ENCODE measurements around the gene PLTP. TPM values are rescaled to one million over a fixed set of nuclear protein-coding genes. Genes with fewer than 3 reads are reported as not detected.

Gene PLTP
- polyA plus RNA-seq, 1 experiment = 105 TPM

DNA sequence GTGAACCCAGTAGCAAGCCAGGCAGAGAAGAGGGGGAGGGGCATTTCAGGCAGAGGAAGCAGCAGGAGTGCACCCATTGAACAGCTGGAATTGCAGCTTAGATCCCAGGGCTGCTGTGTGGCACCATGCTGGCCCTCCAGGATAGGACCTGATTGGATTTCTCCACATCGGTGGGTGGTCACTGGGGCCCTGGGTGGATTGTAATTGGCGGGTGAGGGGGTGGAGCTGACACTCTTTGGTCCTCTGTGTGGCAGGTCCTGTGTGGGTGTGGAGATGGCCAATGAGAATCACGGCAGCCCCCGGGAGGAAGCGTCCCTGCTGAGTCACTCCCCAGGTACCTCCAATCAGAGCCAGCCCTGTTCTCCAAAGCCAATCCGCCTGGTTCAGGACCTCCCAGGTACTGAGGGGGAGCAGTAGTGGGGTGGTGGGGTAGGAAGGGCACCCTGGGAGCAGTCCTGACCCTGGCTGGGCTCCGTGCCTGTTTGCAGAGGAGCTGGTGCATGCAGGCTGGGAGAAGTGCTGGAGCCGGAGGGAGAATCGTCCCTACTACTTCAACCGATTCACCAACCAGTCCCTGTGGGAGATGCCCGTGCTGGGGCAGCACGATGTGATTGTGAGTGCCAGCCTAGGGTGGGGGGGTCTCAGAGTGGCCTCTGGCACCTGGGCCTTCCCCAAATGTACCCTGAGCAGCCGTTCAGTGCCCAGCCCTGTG lies 26.9 kb upstream of the PLTP start:
- DNase-seq (ENCODE audit: low read depth, low spot score) = no peak
- POLR2A ChIA-PET = no interaction called here
- no peaks in the 10 kb centered on the region; the same call in 1 of the 2 replicates for H3K9me3 ChIP-seq (ENCODE audit: control insufficient read depth, insufficient read depth, low read length)
- CTCF ChIA-PET = interaction anchor here (2.1 to 3.1 kb wide), 2 partner anchors 31 to 140 kb away, joined by 9 to 28 read pairs; no protein-coding TSS in a partner anchor
- no peak overlapping the region for H3K4me3 ChIP-seq (ENCODE audit: low read depth, low read length)
- no peaks in the 10 kb centered on the region for H3K27me3 ChIP-seq (ENCODE audit: control insufficient read depth, insufficient read depth, low read length)
- H3K27ac ChIP-seq (ENCODE audit: low read depth, low read length) = no peak overlapping the region
- TF ChIP-seq, protein P1, sequence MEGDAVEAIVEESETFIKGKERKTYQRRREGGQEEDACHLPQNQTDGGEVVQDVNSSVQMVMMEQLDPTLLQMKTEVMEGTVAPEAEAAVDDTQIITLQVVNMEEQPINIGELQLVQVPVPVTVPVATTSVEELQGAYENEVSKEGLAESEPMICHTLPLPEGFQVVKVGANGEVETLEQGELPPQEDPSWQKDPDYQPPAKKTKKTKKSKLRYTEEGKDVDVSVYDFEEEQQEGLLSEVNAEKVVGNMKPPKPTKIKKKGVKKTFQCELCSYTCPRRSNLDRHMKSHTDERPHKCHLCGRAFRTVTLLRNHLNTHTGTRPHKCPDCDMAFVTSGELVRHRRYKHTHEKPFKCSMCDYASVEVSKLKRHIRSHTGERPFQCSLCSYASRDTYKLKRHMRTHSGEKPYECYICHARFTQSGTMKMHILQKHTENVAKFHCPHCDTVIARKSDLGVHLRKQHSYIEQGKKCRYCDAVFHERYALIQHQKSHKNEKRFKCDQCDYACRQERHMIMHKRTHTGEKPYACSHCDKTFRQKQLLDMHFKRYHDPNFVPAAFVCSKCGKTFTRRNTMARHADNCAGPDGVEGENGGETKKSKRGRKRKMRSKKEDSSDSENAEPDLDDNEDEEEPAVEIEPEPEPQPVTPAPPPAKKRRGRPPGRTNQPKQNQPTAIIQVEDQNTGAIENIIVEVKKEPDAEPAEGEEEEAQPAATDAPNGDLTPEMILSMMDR (IDR thresholded peaks at IDR 0.05; ENCODE audit: low read depth, low read length) = no peak

DNA sequence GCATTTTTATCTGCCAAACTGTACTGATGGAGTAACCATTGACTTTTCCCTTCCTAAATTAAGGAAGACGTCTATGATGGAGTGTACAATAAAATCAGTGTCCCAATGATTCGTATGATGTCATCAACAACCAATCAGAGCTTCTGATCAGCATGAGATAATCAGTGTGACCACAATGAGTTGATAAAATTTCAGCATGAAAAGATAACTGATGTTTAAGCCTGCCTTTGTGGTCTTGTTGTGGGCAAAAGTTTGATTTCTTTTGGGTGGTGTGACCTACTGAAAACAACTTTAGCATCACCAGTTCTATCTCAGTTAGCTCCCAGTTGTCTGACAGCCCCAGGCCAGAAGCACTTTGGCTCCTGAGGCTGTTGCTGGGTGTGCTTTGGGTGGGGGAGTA lies 25.8 kb upstream of the PLTP start:
- CTCF ChIA-PET = interaction anchor here (2.1 to 3.1 kb wide), 2 partner anchors 32 to 138 kb away, joined by 9 to 28 read pairs; no protein-coding TSS in a partner anchor
- no peaks in the 10 kb centered on the region for H3K27me3 ChIP-seq (ENCODE audit: control insufficient read depth, insufficient read depth, low read length)
- no peak overlapping the region for H3K27ac ChIP-seq (ENCODE audit: low read depth, low read length)
- no peaks in the 10 kb centered on the region; the same call in 1 of the 2 replicates for H3K9me3 ChIP-seq (ENCODE audit: control insufficient read depth, insufficient read depth, low read length)
- no peak overlapping the region for H3K4me3 ChIP-seq (ENCODE audit: low read depth, low read length)
- POLR2A ChIA-PET = interaction anchor here (4.1 kb wide), 1 partner anchor 11 kb away, joined by 43 read pairs; no protein-coding TSS in a partner anchor
- DNase-seq (ENCODE audit: low read depth, low spot score) = no peak
- TF ChIP-seq, protein P1 (IDR thresholded peaks at IDR 0.05; ENCODE audit: low read depth, low read length) = no peak

DNA sequence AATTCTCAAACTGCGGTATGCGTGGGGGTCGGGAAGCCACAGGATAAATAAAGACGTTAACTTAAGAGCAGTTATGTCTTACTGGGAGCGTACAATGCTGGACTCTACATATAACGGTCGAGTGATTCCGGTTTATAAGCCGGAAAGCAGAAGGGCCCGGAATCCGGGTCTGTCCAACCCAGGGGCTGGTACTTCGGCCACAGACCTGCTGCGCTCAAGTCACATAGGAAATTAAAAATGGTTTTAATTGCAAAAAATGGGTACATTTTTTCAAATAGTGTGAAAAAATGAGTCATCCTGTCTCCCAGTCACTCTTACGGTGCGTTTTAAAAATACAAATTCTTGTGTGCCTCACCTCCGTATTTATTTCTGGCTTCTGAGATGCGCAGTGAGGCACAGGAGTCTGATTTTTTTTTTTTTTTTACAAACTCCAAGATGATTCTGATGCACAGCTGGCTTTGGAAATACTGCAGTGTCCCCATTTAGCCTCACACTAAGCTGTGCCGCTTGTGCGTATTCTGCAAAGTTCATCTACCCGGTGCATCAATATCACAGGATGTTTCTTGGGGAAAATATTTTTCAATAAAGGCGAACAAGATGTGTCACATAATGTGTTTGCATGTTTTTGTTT lies 23.6 kb upstream of the PLTP start:
- CTCF ChIA-PET = interaction anchor here (0.8 to 3.1 kb wide), 3 partner anchors 34 to 136 kb away, joined by 3 to 28 read pairs (median 19); no protein-coding TSS in a partner anchor
- Histone ChIP-seq H3K27me3 (ENCODE audit: control insufficient read depth, insufficient read depth, low read length) (no peaks in the 10 kb centered on the region), H3K4me3 (ENCODE audit: low read depth, low read length) (peak overlapping the region; percentile 65), H3K27ac (ENCODE audit: low read depth, low read length) (peak overlapping the region; percentile 92), H3K9me3 (ENCODE audit: control insufficient read depth, insufficient read depth, low read length) (no peaks in the 10 kb centered on the region; the same call in 1 of the 2 replicates)
- TF ChIP-seq, protein P1 (IDR thresholded peaks at IDR 0.05; ENCODE audit: low read depth, low read length) = no peak
- POLR2A ChIA-PET = interaction anchor here (0.6 to 5.1 kb wide), 25 partner anchors 9 to 1600 kb away, joined by 3 to 57 read pairs (median 6); partner anchors contain the start of genes DNTTIP1, NEURL2, PLTP and SNX21
- no peak for DNase-seq (ENCODE audit: low read depth, low spot score)

DNA sequence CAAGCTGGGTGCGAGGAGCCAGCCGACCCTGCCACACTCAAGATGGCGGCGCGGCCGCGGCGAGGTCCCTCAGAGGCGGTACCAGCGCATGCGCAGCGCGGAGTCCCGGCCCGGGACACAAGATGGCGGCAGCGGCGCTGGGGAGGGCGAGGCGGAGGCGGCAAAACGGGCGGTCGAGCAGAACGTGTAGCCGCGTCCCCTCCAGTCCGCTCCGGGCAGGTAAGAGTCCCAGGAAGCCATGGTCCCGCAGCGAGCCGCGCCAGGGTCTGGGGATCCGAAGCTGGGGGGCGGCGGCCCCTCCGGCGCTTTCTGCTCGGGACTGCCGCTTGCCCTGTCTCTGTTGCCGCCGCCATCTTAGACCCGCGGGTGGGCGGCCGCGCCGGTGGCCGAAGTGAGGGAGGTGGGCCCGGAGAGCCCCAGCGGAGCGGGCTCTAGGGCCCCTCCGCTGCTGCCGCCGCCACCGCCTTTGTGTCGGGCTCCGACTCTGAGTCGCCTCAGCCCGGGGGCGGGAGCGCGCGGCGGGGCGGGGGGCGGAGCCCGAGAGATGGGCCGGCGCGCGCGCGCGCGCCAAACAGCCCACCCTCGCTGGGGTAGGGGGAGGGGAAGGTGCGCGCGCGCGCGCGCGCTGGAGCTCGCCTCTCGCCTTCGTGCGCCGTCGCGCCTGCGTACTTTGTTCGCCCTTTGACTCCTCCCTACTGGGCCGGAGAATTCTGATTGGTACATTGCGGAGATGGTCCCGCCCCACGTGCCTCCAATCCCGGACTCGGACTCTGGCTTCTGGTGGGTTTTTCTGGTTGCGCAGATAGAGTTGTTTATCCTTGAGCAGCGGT lies 22.8 kb upstream of the PLTP start, which contains the start of gene PCIF1:
TSS of gene PCIF1 (plus strand) at position 98 of the 830 bp plus-strand sequence. CDS start 4,317 bp downstream, outside the sequence.
- Histone ChIP-seq H3K9me3 (ENCODE audit: control insufficient read depth, insufficient read depth, low read length) (no peaks in the 10 kb centered on the region; the same call in 1 of the 2 replicates), H3K27me3 (ENCODE audit: control insufficient read depth, insufficient read depth, low read length) (no peaks in the 10 kb centered on the region), H3K27ac (ENCODE audit: low read depth, low read length) (peak within 1 kb of the TSS; percentile 98), H3K4me3 (ENCODE audit: low read depth, low read length) (peak within 1 kb of the TSS; percentile 92)
- ChIA-PET CTCF (interaction anchor here (0.6 to 2.8 kb wide), 4 partner anchors 12 to 839 kb away, joined by 3 to 19 read pairs (median 8); no protein-coding TSS in a partner anchor), POLR2A (interaction anchor here (0.5 to 5.1 kb wide), 26 partner anchors 9 to 1599 kb away, joined by 3 to 57 read pairs (median 6); partner anchors contain the start of genes DNTTIP1, NEURL2, PLTP and SNX21)
- DNase-seq (ENCODE audit: low read depth, low spot score) = peak; percentile 98
- TF ChIP-seq, protein P1 (IDR thresholded peaks at IDR 0.05; ENCODE audit: low read depth, low read length) = no peak
